HCT116 (cell line): ENCODE data around the gene AGAP1. TPM values are rescaled to one million over a fixed set of nuclear protein-coding genes. Genes with fewer than 3 reads are reported as not detected.

Source experiments
- ATAC-seq: fragments of 200-7000 bp; cut with Tn5 transposase; 2 replicates; pipeline ENCODE4 v1.9.1; 2020; ENCODE audit warnings: mild to moderate bottlenecking, moderate library complexity
- BruUV-seq: library from RNA; stranded (reverse); fragments of 400-500 nt; replicated peaks from 2 replicates; lab custom pipeline; 2021; lab: Mats Ljungman, UMichigan
- CTCF ChIA-PET: fragments of 300-600 bp; sonication (Branson Sonifier 250); formaldehyde crosslinking; loops from one replicate; lab custom pipeline; 2021; ENCODE audit warnings: antibody characterized with exemption; lab: Charles Lee
- POLR2A ChIA-PET: fragments of 300-600, 350-600 bp; sonication (Branson Sonifier 250); formaldehyde crosslinking; loops from one replicate; lab custom pipeline; 2021; ENCODE audit warnings: antibody characterized with exemption; lab: Charles Lee
- RAD21 ChIA-PET, 2 experiments: fragments of 300-600 bp; sonication (Branson Sonifier 250); formaldehyde crosslinking; loops; one replicate each; lab custom pipeline; 2023; ENCODE audit warnings: low total read pairs in 2 of 2; ENCODE audit not compliant: uncharacterized antibody in 2 of 2, unreplicated experiment in 2 of 2, low non-redundant PET in 1 of 2; lab: Charles Lee
- DNase-seq: peaks from one replicate; pipeline ENCODE4 v3.0.0-alpha.2; 2010; ENCODE audit warnings: low read depth, low spot score
- H2AFZ ChIP-seq: fragments of 200-600 bp; shearing (Covaris generic), sonication (generic); 2 replicates; pipeline ENCODE4 v1.6.1; 2017; ENCODE audit warnings: low read depth, mixed run types, mixed read lengths, antibody characterized with exemption, low read length; ENCODE audit not compliant: poor library complexity, severe bottlenecking
- H3K27ac ChIP-seq: 2 replicates; pipeline ENCODE4 v1.5.1; 2012; ENCODE audit warnings: low read depth, low read length
- H3K27me3 ChIP-seq: fragments of 200-600 bp; sonication (generic); 2 replicates; pipeline ENCODE4 v1.6.1; 2016; ENCODE audit warnings: mixed run types, low read length, mixed read lengths; ENCODE audit not compliant: insufficient read depth
- H3K36me3 ChIP-seq, 2 experiments: fragments of 200-500 bp in 1 of 2; fragments of 200-600 bp in 1 of 2; sonication (Bioruptor generic) in 1 of 2; sonication (generic) in 1 of 2; 2 replicates each; pipeline versions ENCODE4 v1.5.1 to v1.6.1; 2014 to 2016; ENCODE audit warnings: low read length in 2 of 2, inconsistent platforms in 1 of 2, mixed read lengths in 1 of 2, mixed run types in 1 of 2; ENCODE audit not compliant: insufficient read depth in 2 of 2, control insufficient read depth in 1 of 2
- H3K4me1 ChIP-seq, 2 experiments: fragments of 200-600 bp in 1 of 2; sonication (generic) in 1 of 2; 2 replicates each; pipeline versions ENCODE4 v1.5.1 to v1.6.1; 2012 to 2017; ENCODE audit warnings: low read length in 2 of 2, inconsistent platforms in 1 of 2, mild to moderate bottlenecking in 1 of 2, mixed read lengths in 1 of 2, mixed run types in 1 of 2, moderate library complexity in 1 of 2; ENCODE audit not compliant: insufficient read depth in 2 of 2, control insufficient read depth in 1 of 2
- H3K4me2 ChIP-seq: fragments of 200-600 bp; sonication (generic); 2 replicates; pipeline ENCODE4 v1.6.1; 2017; ENCODE audit warnings: mixed run types, low read length, mixed read lengths
- H3K4me3 ChIP-seq, 2 experiments: fragments of 200-600 bp in 1 of 2; sonication (generic) in 1 of 2; replicated peaks in 1 of 2; 2 replicates each; pipeline ENCODE4 v1.5.1; 2011 to 2016; ENCODE audit warnings: low read length in 2 of 2, control low read depth in 1 of 2, low read depth in 1 of 2, mild to moderate bottlenecking in 1 of 2, mixed read lengths in 1 of 2, mixed run types in 1 of 2
- H3K79me2 ChIP-seq: fragments of 200-600 bp; sonication (generic); 2 replicates; pipeline ENCODE4 v1.6.1; 2017; ENCODE audit warnings: mild to moderate bottlenecking, mixed run types, low read length, moderate library complexity, mixed read lengths; ENCODE audit not compliant: insufficient read depth
- H3K9ac ChIP-seq: fragments of 200-600 bp; sonication (generic); 2 replicates; pipeline ENCODE4 v1.6.1; 2016; ENCODE audit warnings: low read length, mixed read lengths
- H3K9me2 ChIP-seq: fragments of 200-600 bp; sonication (generic), shearing (Covaris generic); 2 replicates; pipeline ENCODE4 v1.6.1; 2017; ENCODE audit warnings: mixed run types, mild to moderate bottlenecking, moderate library complexity; ENCODE audit not compliant: insufficient read depth
- H3K9me3 ChIP-seq, 2 experiments: fragments of 200-500 bp in 1 of 2; fragments of 200-600 bp in 1 of 2; sonication (Bioruptor generic) in 1 of 2; sonication (generic) in 1 of 2; 2 replicates each; pipeline ENCODE4 v1.6.1; 2014 to 2017; ENCODE audit warnings: low read length in 2 of 2, mixed read lengths in 2 of 2, inconsistent platforms in 1 of 2, low read depth in 1 of 2, mild to moderate bottlenecking in 1 of 2, mixed run types in 1 of 2, moderate library complexity in 1 of 2; ENCODE audit not compliant: control insufficient read depth in 1 of 2, insufficient read depth in 1 of 2
- H4K20me1 ChIP-seq: fragments of 200-600 bp; sonication (generic), shearing (Covaris generic); 2 replicates; pipeline ENCODE4 v1.6.1; 2017; ENCODE audit warnings: mixed run types, mild to moderate bottlenecking, moderate library complexity; ENCODE audit not compliant: insufficient read depth
- CBX3 ChIP-seq: IDR thresholded peaks from 2 replicates; pipeline ENCODE4 v1.6.1; 2012; ENCODE audit warnings: low read depth
- CEBPB ChIP-seq: IDR thresholded peaks from 2 replicates; pipeline ENCODE4 v1.6.1; 2012; ENCODE audit warnings: low read depth
- EGR1 ChIP-seq: IDR thresholded peaks from 2 replicates; pipeline ENCODE4 v1.6.1; 2012; ENCODE audit warnings: low read depth
- ELF1 ChIP-seq: IDR thresholded peaks from 2 replicates; pipeline ENCODE4 v1.6.1; 2012; ENCODE audit warnings: low read depth, borderline replicate concordance
- EZH2 ChIP-seq: fragments of 200-600 bp; sonication (generic); IDR thresholded peaks from 2 replicates; pipeline ENCODE4 v1.6.1; 2017; ENCODE audit warnings: antibody characterized with exemption, mixed run types
- FOSL1 ChIP-seq: IDR thresholded peaks from 2 replicates; pipeline ENCODE4 v1.6.1; 2012; ENCODE audit warnings: low read depth
- POLR2AphosphoS5 ChIP-seq: IDR thresholded peaks from 2 replicates; pipeline ENCODE4 v1.6.1; 2011; ENCODE audit warnings: mild to moderate bottlenecking, low read depth, low read length, moderate library complexity
- SIN3A ChIP-seq: IDR thresholded peaks from 2 replicates; pipeline ENCODE4 v1.6.1; 2012; ENCODE audit warnings: low read depth
- SRF ChIP-seq: IDR thresholded peaks from 2 replicates; pipeline ENCODE4 v1.6.1; 2012; ENCODE audit warnings: low read depth
- YY1 ChIP-seq: IDR thresholded peaks from 2 replicates; pipeline ENCODE4 v1.6.1; 2011; ENCODE audit warnings: low read length, low read depth, moderate library complexity, mild to moderate bottlenecking; ENCODE audit not compliant: insufficient replicate concordance; ENCODE audit errors: extremely low read depth
- ZNF274 ChIP-seq: fragments of 200-500 bp; sonication (Bioruptor generic); IDR thresholded peaks from 2 replicates; pipeline ENCODE4 v1.6.1; 2014; ENCODE audit warnings: mild to moderate bottlenecking, low read depth, low read length, inconsistent platforms
- intact Hi-C: fragments of 100-400 bp; cut with micrococcal nuclease; formaldehyde crosslinking; loops from 2 replicates; pipeline ENCODE4 v1.10.0; 2022
- total RNA-seq: library from RNA; stranded (reverse); gene quantifications from one replicate; pipeline ENCODE4 v1.2.1, GENCODE V29; 2021; ENCODE audit not compliant: unreplicated experiment
- TF ChIP-seq, protein P1 (sequence below): IDR thresholded peaks from 2 replicates; pipeline ENCODE4 v1.6.1; 2012

The AGAP1 gene
- total RNA-seq, 1 experiment from 2014 or later: 43.8 TPM

- no peak for TF ChIP-seq FOSL1
- no peak for TF ChIP-seq SIN3A
- TF ChIP-seq POLR2AphosphoS5: no peak
- TF ChIP-seq YY1: no peak
- no peak for TF ChIP-seq CBX3
- TF ChIP-seq, protein P1, sequence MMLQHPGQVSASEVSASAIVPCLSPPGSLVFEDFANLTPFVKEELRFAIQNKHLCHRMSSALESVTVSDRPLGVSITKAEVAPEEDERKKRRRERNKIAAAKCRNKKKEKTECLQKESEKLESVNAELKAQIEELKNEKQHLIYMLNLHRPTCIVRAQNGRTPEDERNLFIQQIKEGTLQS: no peak
- TF ChIP-seq ZNF274: no peak
- TF ChIP-seq ELF1: no peak
- TF ChIP-seq EGR1: no peak
- no peak for TF ChIP-seq EZH2
Observed at GRCh38 chr2:235643680-235644511, 150.1 kb downstream of the AGAP1 start (continued).

DNA sequence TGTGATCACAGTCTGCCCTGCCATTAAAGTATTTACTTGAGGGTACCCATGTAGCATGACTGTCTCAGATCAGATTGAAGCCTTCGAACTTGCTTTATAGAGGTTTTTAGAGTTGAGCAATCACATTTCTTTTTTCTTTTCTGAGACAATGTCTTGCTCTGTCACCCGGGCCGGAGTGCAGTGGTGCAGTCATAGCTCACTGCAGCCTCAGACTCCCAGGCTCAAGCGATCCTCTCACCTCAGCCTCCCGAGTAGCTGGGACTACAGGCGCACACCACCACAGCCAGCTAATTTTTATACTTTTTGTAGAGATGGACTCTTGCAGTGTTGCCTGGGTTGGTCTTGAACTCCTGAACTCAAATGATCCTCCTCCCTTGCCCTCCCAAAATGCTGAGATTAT is 153.4 kb downstream of the AGAP1 start:
- peaks cover 76% of the 10 kb centered on the region for H3K79me2 ChIP-seq
- no peaks in the 10 kb centered on the region for H4K20me1 ChIP-seq
- TF ChIP-seq YY1 (no peak), CEBPB (no peak), SRF (no peak)

More for the DNA sequence above, 153.4 kb downstream of the AGAP1 start:
- ChIA-PET CTCF (no interaction called here), RAD21 (no interaction called here), POLR2A (no interaction called here)
- Histone ChIP-seq H3K27ac (no peak overlapping the region), H3K4me2 (no peak overlapping the region), H3K9ac (no peak overlapping the region), H2AFZ (no peak overlapping the region), H3K27me3 (no peaks in the 10 kb centered on the region), H3K4me1 (peaks cover 0 to 3% of the 10 kb centered on the region in 2 experiments; a peak in 2 of 4 replicates), H3K4me3 (no peak overlapping the region), H3K36me3 (no peaks in the 10 kb centered on the region), H3K9me3 (no peaks in the 10 kb centered on the region), H3K9me2 (no peaks in the 10 kb centered on the region)
- ATAC-seq (no peak), DNase-seq (no peak)
- BruUV-seq: no TSS peak
- intact Hi-C loops: no loop called here
